ENCODE results near the gene PRDX6.
"Not testable (repeated sequence)": the region's sequence is repeated elsewhere in the genome, so short reads cannot be mapped to it uniquely, and the experiment has no call there.

PRDX6 gene

DNA sequence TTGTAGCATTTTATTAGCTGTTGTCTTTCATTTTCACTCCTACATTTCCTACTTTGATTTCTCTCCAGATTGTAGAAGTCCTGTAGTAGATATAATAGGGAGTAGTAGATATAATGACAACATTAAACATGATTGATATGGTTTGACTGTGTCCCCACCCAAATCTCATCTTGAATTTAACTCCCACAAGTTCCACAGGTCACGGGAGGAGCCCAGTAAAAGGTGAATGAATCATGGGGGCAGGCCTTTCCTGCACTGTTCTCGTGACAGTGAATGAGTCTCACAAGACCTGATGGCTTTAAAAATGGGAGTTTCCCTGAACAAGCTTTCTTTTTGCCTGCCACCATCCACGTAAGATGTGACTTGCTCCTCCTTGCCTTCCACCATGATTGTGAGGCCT is 7.5 kb upstream of the PRDX6 start:
- DNase-seq = no peak

DNA sequence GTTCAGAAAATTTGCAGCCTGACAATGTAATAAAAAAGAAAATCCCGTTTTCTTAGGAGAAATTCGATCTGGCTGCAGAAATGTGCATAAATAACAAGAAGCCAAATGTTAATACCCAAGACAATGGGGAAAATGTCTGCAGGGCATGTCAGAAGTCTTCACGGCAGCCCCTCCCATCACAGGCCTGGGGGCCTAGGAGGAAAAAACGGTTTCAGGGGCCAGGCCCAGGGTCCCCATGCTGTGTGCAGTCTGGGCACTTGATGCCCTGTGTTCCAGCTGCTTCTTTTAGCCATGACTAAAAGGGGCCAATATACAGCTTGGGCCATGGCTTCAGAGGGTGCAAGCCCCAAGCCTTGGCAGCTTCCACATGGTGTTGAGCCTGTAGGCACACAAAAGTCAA is 6.5 kb upstream of the PRDX6 start:
- no peak for DNase-seq

DNA sequence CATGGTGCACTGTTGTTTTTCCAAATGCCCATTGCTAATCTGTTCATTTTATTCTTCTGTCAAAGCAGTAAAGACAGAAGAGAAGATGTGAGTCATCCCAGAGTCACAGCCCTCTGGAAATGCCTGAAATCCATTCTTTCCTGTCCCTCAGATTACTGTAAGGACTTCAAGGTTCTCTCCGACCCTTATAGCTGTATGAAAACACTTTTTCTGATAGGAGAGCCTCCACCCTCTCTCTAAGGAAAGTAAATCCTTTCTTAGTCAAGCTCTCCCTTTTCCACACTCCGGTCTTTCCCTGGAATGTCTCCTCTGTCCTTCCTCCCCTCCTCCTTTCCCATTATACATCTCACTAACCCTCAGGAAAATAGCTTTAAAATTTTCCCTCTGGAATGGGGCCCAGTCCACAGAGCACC is 3.5 kb upstream of the PRDX6 start:
- DNase-seq = peak; percentile 56

- DNase-seq = no peak
Measured at GRCh38 chr1:173474097-173474779, 2.9 kb upstream of the PRDX6 start.

GRCh38 chr1:173474780-173475421 is 2.2 kb upstream of the PRDX6 start:
- not testable (repeated sequence) for DNase-seq

- DNase-seq = peak; percentile 34
Measured at GRCh38 chr1:173475564-173476196, 1.5 kb upstream of the PRDX6 start.

- no peak for DNase-seq
Measured at GRCh38 chr1:173476197-173476664, 904 bp upstream of the PRDX6 start.

GRCh38 chr1:173476665-173477285 is 360 bp upstream of the PRDX6 start:
- DNase-seq = peak; percentile 90

GRCh38 chr1:173478094-173478674 is 1.0 kb downstream of the PRDX6 start:
- DNase-seq = peak; percentile 59

DNA sequence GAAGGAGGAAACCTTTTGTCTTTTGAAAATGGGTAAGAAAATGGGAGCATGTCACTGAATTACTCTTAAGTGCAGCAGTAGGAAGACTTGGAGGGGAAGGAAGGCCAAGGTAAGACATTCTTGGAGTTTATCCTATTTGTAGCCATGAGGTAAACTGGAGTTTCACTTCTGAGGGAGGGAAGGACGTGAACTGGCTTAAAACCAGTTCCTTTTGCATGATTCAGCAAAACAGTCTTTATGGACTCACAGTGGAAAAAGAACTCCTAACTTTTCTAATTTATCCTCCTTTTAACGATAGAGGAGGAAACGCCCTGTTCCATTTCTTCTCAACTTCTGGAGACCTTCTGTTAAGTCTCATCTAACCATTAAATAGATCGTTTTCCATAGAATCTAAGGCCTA is 2.5 kb downstream of the PRDX6 start:
- no peak for DNase-seq

- DNase-seq = no peak
Measured at GRCh38 chr1:173481195-173481772, 4.1 kb downstream of the PRDX6 start.

GRCh38 chr1:173482683-173483082 is 5.5 kb downstream of the PRDX6 start:
- DNase-seq = no peak

- no peak for DNase-seq
Measured at GRCh38 chr1:173484276-173484675, 7.1 kb downstream of the PRDX6 start.

DNA sequence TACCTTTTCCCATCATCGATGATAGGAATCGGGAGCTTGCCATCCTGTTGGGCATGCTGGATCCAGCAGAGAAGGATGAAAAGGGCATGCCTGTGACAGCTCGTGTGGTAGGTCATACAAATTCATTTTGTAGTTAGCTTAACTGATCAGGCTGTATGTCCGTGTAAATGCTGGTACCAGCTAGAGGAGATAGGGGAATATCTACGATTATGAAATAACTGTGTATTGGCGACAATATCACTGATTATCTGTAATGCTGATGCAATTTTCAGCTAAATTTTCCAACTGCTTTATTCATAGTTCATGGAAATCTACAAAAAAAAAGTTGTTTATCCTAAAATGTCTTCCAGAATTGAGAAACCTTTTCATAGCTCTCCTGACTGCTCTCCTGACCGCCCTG is 8.3 kb downstream of the PRDX6 start:
- no peak for DNase-seq

DNA sequence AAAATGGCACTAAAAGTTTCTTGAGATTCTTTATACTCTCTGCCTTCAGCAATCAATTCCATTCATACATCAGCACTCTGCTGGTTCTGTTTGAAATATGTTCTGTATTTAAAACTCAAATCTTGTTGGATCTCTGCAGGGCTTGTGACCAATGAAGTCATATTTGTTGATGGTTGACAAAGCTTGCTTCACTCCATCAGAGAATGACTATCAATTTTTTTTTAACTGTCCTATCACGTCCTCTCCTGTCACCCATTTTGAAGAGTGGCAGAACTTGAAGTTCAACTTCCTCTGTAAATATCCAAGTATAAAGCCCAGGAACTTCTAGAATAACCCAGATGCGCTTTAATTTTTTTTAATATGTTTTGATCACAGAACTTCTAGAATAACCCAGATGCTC is 10.9 kb downstream of the PRDX6 start:
- DNase-seq = no peak

DNA sequence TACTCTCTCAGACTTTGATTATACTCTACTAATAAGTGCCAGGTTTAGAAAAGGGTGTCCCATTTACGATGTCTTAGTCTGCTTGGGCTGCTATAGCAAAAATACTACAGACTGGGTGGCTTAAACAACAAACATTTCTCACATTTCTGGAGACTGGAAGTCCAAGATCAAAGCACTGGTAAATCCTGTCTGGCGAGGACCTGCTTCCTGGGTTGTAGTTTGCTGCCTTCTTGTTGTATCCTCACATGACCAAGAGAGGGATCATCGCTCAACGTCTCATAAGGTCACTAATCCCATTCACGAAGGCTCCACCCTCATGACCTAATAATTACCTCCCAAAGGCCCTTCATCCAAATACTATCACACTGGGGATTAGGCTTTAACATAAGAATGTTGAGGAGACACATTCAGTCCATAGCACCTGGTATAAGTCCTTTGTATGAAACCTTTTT is 12.0 kb downstream of the PRDX6 start:
- DNase-seq = no peak

DNA sequence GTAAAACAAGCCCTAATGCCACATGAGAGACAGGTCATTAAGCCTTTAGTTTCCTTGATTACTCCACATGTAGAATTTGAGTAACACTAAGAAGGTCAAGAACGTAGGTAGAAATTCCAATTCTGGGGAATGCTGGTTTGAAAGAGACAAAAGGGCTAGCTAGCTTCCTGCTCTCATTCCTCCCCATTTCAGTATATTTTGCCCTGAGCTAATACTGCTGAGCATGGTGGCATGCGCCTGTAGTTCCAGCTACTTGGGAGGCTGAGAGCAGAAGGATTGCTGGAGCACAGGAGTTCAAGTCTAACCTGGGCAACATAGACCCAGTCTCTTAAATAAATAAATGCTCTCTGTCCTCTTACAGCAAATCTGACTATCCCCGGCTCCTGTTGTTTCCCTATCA is 12.8 kb downstream of the PRDX6 start:
- DNase-seq = no peak

DNA sequence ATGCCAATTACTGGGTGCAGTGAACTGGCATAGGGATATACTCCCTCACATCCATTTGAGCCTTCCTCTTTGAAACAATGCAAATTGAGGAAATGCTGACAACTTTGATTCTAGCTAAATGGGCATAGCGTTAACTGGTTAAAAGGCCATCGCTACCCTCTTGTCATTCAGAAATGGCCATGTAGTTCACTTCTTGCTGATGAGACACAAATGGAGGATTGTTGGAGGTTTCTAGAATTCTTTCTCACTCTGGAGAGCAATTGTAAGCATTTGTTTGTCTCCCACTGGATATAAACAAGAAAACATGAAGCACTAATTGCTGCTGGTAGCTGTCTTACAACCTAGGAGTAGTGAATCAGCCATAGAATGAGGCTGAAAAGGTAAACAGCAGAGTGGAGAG is 14.4 kb downstream of the PRDX6 start:
- DNase-seq = no peak

DNA sequence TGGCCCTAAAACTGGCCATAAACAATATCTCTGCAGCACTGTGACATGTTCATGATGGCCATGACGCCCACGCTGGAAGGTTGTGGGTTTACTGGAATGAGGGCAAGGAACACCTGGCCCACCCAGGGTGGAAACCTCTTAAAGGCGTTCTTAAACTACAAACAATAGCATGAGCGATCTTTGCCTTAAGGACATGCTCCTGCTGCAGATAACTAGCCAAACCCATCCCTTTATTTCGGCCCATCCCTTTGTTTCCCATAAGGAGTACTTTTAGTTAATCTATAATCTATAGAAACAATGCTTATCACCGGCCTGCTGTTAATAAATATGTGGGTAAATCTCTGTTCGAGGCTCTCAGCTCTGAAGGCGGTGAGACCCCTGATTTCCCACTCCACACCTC is 16.0 kb downstream of the PRDX6 start:
- not testable (repeated sequence) for DNase-seq

DNA sequence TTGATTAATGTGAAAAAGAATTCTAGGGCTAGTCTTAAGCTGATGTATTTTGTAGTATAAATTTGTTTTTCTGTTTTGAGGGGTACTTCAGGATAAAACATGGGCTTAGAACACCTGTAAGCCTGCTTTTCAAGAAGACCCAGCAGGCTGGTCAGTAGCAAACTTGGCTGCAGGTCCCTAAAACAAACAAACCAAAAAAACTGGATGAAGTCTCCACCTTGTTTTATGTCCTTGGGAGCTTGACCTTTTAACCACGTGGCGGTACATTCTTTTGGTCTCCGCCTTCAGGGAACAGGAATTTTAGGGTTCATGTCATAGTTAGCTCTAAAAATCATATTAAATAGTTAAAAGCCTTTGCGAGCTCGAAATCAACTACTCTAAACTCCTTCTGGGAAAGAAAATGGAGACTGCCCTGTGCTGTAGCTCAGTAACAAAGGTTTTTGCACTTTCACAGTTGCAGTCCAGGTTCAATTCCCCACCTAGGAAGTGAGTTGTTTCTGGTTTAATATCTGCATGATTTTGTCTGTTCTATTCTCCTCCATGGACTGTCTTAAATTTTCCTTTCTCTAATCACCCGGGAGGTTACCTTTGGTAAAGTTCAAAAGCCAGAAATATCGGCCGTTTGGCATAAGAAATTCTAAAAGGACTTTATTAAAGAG is 18.6 kb downstream of the PRDX6 start:
- DNase-seq = no peak

GRCh38 chr1:173496757-173497320 is 19.7 kb downstream of the PRDX6 start:
- DNase-seq = no peak

DNA sequence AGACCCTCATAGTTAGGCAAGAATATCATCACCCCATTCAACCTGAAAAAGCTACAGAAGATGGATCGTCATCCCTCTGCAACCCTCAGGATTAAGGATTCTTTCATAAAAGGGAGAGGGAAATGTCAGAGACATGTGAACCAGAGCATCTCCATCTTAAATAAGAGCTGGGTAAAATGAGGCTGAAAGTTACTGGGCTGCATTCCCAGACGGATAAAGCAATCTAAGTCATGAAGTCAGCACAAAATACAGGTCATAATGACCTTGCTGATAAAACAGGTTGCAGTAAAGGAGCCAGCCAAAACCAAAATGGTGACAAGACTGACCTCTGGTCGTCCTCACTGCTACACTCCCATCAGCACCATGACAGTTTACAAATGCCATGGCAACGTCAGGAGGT is 22.6 kb downstream of the PRDX6 start:
- DNase-seq = no peak

All from amniotic stem cell (primary cell).